Measurements from ENCODE around the gene C12orf76. TPM values are rescaled to one million over a fixed set of nuclear protein-coding genes. Genes with fewer than 3 reads are reported as not detected.

Gene C12orf76
- total RNA-seq, 4 donors from 2014 or later, result 7.7 to 21.4 (median 12.4) TPM

GRCh38 chr12:110015132-110015531, 33.2 kb downstream of the C12orf76 start:
- TF ChIP-seq CTCF (IDR thresholded peaks at IDR 0.05; ENCODE audit: low read depth), result no peak

GRCh38 chr12:110012659-110013058, 35.7 kb downstream of the C12orf76 start:
- TF ChIP-seq CTCF (IDR thresholded peaks at IDR 0.05; ENCODE audit: low read depth), result no peak

- TF ChIP-seq CTCF (IDR thresholded peaks at IDR 0.05; ENCODE audit: low read depth), result no peak
Observed at GRCh38 chr12:110012137-110012536, 36.2 kb downstream of the C12orf76 start.

GRCh38 chr12:110010853-110011723, 37.2 kb downstream of the C12orf76 start:
- TF ChIP-seq CTCF (IDR thresholded peaks at IDR 0.05; ENCODE audit: low read depth), result no peak

- TF ChIP-seq CTCF (IDR thresholded peaks at IDR 0.05; ENCODE audit: low read depth), result no peak
Observed at GRCh38 chr12:110007881-110008280, 40.4 kb downstream of the C12orf76 start.

GRCh38 chr12:110006115-110006514, 42.2 kb downstream of the C12orf76 start:
- TF ChIP-seq CTCF (IDR thresholded peaks at IDR 0.05; ENCODE audit: low read depth), result no peak

GRCh38 chr12:110005319-110005973, 42.9 kb downstream of the C12orf76 start:
- no peak for TF ChIP-seq CTCF (IDR thresholded peaks at IDR 0.05; ENCODE audit: low read depth)

Data from subcutaneous adipose tissue (tissue), 4 donors.